HCT116 (cell line): ENCODE results near the gene ABR. TPM values are rescaled to one million over a fixed set of nuclear protein-coding genes. Genes with fewer than 3 reads are reported as not detected.
"Not testable (repeated sequence)": the region's sequence is repeated elsewhere in the genome, so short reads cannot be mapped to it uniquely, and the experiment has no call there.

ENCODE experiments used
- ATAC-seq: fragments of 200-7000 bp; cut with Tn5 transposase; 2 replicates; pipeline ENCODE4 v1.9.1; 2020; ENCODE audit warnings: mild to moderate bottlenecking, moderate library complexity
- BruUV-seq: library from RNA; stranded (reverse); fragments of 400-500 nt; replicated peaks from 2 replicates; lab custom pipeline; 2021; lab: Mats Ljungman, UMichigan
- CTCF ChIA-PET: fragments of 300-600 bp; sonication (Branson Sonifier 250); formaldehyde crosslinking; loops from one replicate; lab custom pipeline; 2021; ENCODE audit warnings: antibody characterized with exemption; lab: Charles Lee
- POLR2A ChIA-PET: fragments of 300-600, 350-600 bp; sonication (Branson Sonifier 250); formaldehyde crosslinking; loops from one replicate; lab custom pipeline; 2021; ENCODE audit warnings: antibody characterized with exemption; lab: Charles Lee
- RAD21 ChIA-PET, 2 experiments: fragments of 300-600 bp; sonication (Branson Sonifier 250); formaldehyde crosslinking; loops; one replicate each; lab custom pipeline; 2023; ENCODE audit warnings: low total read pairs in 2 of 2; ENCODE audit not compliant: uncharacterized antibody in 2 of 2, unreplicated experiment in 2 of 2, low non-redundant PET in 1 of 2; lab: Charles Lee
- DNase-seq: peaks from one replicate; pipeline ENCODE4 v3.0.0-alpha.2; 2010; ENCODE audit warnings: low read depth, low spot score
- H2AFZ ChIP-seq: fragments of 200-600 bp; shearing (Covaris generic), sonication (generic); 2 replicates; pipeline ENCODE4 v1.6.1; 2017; ENCODE audit warnings: low read depth, mixed run types, mixed read lengths, antibody characterized with exemption, low read length; ENCODE audit not compliant: poor library complexity, severe bottlenecking
- H3K27ac ChIP-seq: 2 replicates; pipeline ENCODE4 v1.5.1; 2012; ENCODE audit warnings: low read depth, low read length
- H3K27me3 ChIP-seq: fragments of 200-600 bp; sonication (generic); 2 replicates; pipeline ENCODE4 v1.6.1; 2016; ENCODE audit warnings: mixed run types, low read length, mixed read lengths; ENCODE audit not compliant: insufficient read depth
- H3K36me3 ChIP-seq, 2 experiments: fragments of 200-500 bp in 1 of 2; fragments of 200-600 bp in 1 of 2; sonication (Bioruptor generic) in 1 of 2; sonication (generic) in 1 of 2; 2 replicates each; pipeline versions ENCODE4 v1.5.1 to v1.6.1; 2014 to 2016; ENCODE audit warnings: low read length in 2 of 2, inconsistent platforms in 1 of 2, mixed read lengths in 1 of 2, mixed run types in 1 of 2; ENCODE audit not compliant: insufficient read depth in 2 of 2, control insufficient read depth in 1 of 2
- H3K4me1 ChIP-seq, 2 experiments: fragments of 200-600 bp in 1 of 2; sonication (generic) in 1 of 2; 2 replicates each; pipeline versions ENCODE4 v1.5.1 to v1.6.1; 2012 to 2017; ENCODE audit warnings: low read length in 2 of 2, inconsistent platforms in 1 of 2, mild to moderate bottlenecking in 1 of 2, mixed read lengths in 1 of 2, mixed run types in 1 of 2, moderate library complexity in 1 of 2; ENCODE audit not compliant: insufficient read depth in 2 of 2, control insufficient read depth in 1 of 2
- H3K4me2 ChIP-seq: fragments of 200-600 bp; sonication (generic); 2 replicates; pipeline ENCODE4 v1.6.1; 2017; ENCODE audit warnings: mixed run types, low read length, mixed read lengths
- H3K4me3 ChIP-seq, 2 experiments: fragments of 200-600 bp in 1 of 2; sonication (generic) in 1 of 2; replicated peaks in 1 of 2; 2 replicates each; pipeline ENCODE4 v1.5.1; 2011 to 2016; ENCODE audit warnings: low read length in 2 of 2, control low read depth in 1 of 2, low read depth in 1 of 2, mild to moderate bottlenecking in 1 of 2, mixed read lengths in 1 of 2, mixed run types in 1 of 2
- H3K79me2 ChIP-seq: fragments of 200-600 bp; sonication (generic); 2 replicates; pipeline ENCODE4 v1.6.1; 2017; ENCODE audit warnings: mild to moderate bottlenecking, mixed run types, low read length, moderate library complexity, mixed read lengths; ENCODE audit not compliant: insufficient read depth
- H3K9ac ChIP-seq: fragments of 200-600 bp; sonication (generic); 2 replicates; pipeline ENCODE4 v1.6.1; 2016; ENCODE audit warnings: low read length, mixed read lengths
- H3K9me2 ChIP-seq: fragments of 200-600 bp; sonication (generic), shearing (Covaris generic); 2 replicates; pipeline ENCODE4 v1.6.1; 2017; ENCODE audit warnings: mixed run types, mild to moderate bottlenecking, moderate library complexity; ENCODE audit not compliant: insufficient read depth
- H3K9me3 ChIP-seq, 2 experiments: fragments of 200-500 bp in 1 of 2; fragments of 200-600 bp in 1 of 2; sonication (Bioruptor generic) in 1 of 2; sonication (generic) in 1 of 2; 2 replicates each; pipeline ENCODE4 v1.6.1; 2014 to 2017; ENCODE audit warnings: low read length in 2 of 2, mixed read lengths in 2 of 2, inconsistent platforms in 1 of 2, low read depth in 1 of 2, mild to moderate bottlenecking in 1 of 2, mixed run types in 1 of 2, moderate library complexity in 1 of 2; ENCODE audit not compliant: control insufficient read depth in 1 of 2, insufficient read depth in 1 of 2
- H4K20me1 ChIP-seq: fragments of 200-600 bp; sonication (generic), shearing (Covaris generic); 2 replicates; pipeline ENCODE4 v1.6.1; 2017; ENCODE audit warnings: mixed run types, mild to moderate bottlenecking, moderate library complexity; ENCODE audit not compliant: insufficient read depth
- ELF1 ChIP-seq: IDR thresholded peaks from 2 replicates; pipeline ENCODE4 v1.6.1; 2012; ENCODE audit warnings: low read depth, borderline replicate concordance
- TCF7L2 ChIP-seq: IDR thresholded peaks from 2 replicates; pipeline ENCODE4 v1.7.0; 2011; ENCODE audit warnings: borderline replicate concordance, inconsistent platforms; ENCODE audit not compliant: insufficient read depth, insufficient read length; ENCODE audit errors: extremely low read depth
- YY1 ChIP-seq: IDR thresholded peaks from 2 replicates; pipeline ENCODE4 v1.6.1; 2011; ENCODE audit warnings: low read length, low read depth, moderate library complexity, mild to moderate bottlenecking; ENCODE audit not compliant: insufficient replicate concordance; ENCODE audit errors: extremely low read depth
- intact Hi-C: fragments of 100-400 bp; cut with micrococcal nuclease; formaldehyde crosslinking; loops from 2 replicates; pipeline ENCODE4 v1.10.0; 2022
- total RNA-seq: library from RNA; stranded (reverse); gene quantifications from one replicate; pipeline ENCODE4 v1.2.1, GENCODE V29; 2021; ENCODE audit not compliant: unreplicated experiment
- TF ChIP-seq, protein P1 (sequence below): IDR thresholded peaks from 2 replicates; pipeline ENCODE4 v1.6.1; 2012

ABR gene
- total RNA-seq, 1 experiment from 2014 or later: 58.5 TPM

DNA sequence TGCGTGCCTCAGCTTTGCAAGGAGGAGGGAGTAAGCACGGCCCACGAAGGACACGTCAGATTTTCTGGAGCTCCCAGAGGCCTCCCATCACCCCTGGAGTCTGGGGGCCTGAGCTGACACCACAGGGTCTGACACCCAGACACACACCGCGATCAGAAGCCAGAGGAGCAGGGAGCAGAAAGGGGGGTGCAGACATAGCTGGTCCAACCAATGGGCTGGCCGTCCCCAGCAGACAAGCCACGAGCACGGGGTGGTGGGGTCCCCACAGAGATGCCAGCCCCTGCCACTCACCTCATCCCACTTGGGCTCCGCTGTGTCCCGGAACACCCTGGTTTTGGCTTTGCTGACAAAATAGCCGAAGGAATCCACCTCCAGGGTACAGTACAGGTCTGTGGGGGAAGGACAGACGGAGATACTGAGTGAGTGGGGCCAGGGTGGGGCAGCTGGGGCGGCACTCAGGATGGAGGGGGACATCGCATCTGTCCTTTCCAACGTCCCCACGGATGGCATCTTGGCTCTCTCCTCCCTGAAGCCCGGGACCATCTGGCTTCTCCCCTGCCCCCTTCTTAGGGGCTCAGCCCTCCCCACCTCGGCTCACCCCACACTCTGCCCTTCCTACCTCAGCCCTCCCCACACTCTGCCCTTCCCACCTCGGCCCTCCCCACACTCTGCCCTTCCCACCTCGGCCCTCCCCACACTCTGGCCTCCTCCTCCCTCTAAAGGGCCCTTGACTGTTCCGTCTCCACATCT is 129.4 kb downstream of the ABR start (continued):
- TF ChIP-seq ELF1: no peak

- DNase-seq (no peak), ATAC-seq (no peak)
- Histone ChIP-seq H3K4me3 (no peak overlapping the region), H3K9me3 (no peaks in the 10 kb centered on the region), H3K27ac (no peak overlapping the region), H3K36me3 (no peaks in the 10 kb centered on the region), H3K4me2 (no peak overlapping the region), H4K20me1 (no peaks in the 10 kb centered on the region), H3K4me1 (no peaks in the 10 kb centered on the region), H2AFZ (no peak overlapping the region), H3K9me2 (no peaks in the 10 kb centered on the region), H3K9ac (no peak overlapping the region), H3K27me3 (no peaks in the 10 kb centered on the region), H3K79me2 (no peaks in the 10 kb centered on the region)
- intact Hi-C loops: no loop called here
- POLR2A ChIA-PET: no interaction called here
- TF ChIP-seq YY1 (no peak), ELF1 (no peak), TCF7L2 (no peak)
- TF ChIP-seq, protein P1, sequence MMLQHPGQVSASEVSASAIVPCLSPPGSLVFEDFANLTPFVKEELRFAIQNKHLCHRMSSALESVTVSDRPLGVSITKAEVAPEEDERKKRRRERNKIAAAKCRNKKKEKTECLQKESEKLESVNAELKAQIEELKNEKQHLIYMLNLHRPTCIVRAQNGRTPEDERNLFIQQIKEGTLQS: no peak
- RAD21 ChIA-PET: no interaction called here
- no TSS peak for BruUV-seq
- CTCF ChIA-PET: interaction anchor here (1.3 kb wide), 1 partner anchor 138 kb away, joined by 3 read pairs; no protein-coding TSS in a partner anchor
Observed at GRCh38 chr17:1049446-1050225, 130.1 kb downstream of the ABR start.

DNA sequence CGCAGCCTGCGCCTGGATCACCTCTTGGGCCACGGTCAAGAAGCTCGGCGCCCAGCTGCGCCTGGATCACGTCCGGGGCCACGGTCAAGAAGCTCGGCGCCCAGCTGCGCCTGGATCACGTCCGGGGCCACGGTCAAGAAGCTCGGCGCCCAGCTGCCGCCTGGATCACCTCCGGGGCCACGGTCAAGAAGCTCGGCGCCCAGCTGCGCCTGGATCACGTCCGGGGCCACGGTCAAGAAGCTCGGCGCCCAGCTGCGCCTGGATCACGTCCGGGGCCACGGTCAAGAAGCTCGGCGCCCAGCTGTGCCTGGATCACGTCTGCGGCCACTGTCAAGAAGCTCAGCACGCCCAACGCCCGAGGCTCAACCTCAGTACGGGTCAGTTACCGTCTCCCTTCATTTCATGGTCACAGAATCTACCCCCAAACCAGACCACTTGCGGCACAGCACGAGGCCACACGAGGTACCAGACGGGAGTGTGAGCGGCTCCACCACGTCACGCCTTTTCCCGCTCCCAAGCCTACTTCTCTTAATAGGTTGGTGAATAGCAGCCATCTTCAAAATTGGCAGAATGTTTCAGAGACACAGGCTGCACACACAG is 131.2 kb downstream of the ABR start:
- H3K9ac ChIP-seq, H4K20me1 ChIP-seq, H3K4me1 ChIP-seq, H2AFZ ChIP-seq, RAD21 ChIA-PET, H3K9me2 ChIP-seq, DNase-seq, BruUV-seq, POLR2A ChIA-PET, H3K27me3 ChIP-seq, H3K4me3 ChIP-seq, intact Hi-C loops, H3K9me3 ChIP-seq, H3K4me2 ChIP-seq, H3K27ac ChIP-seq, H3K79me2 ChIP-seq, ATAC-seq, H3K36me3 ChIP-seq: not testable (repeated sequence)
- CTCF ChIA-PET: interaction anchor here (0.7 to 1.3 kb wide), 3 partner anchors 9 to 139 kb away, joined by 3 to 5 read pairs (median 3); no protein-coding TSS in a partner anchor
